ENCODE results near the gene PCDHGA9. TPM values are rescaled to one million over a fixed set of nuclear protein-coding genes. Genes with fewer than 3 reads are reported as not detected.

Gene PCDHGA9
- total and polyA plus RNA-seq, 10 of the 15 experiments (the other 5 are each of a cell fraction or from before 2014, with no cell fraction given), result 0.08 to 0.63 (median 0.29) TPM; not detected in 2

- TF ChIP-seq CUX1 (IDR thresholded peaks at IDR 0.05; ENCODE audit: insufficient replicate concordance, low read depth, low read length), result no peak
- TF ChIP-seq EP300 (IDR thresholded peaks at IDR 0.05; ENCODE audit: borderline replicate concordance in 1 of 2, control insufficient read depth in 1 of 2, low read depth in 2 of 2, low read length in 2 of 2), result no peak
These were observed 19.9 kb upstream of the PCDHGA9 start, which contains the start of gene PCDHGA7 (continued) for GRCh38 chr5:141382469-141383294.

GRCh38 chr5:141383345-141383744 lies 19.2 kb upstream of the PCDHGA9 start:
- H3K4me3 ChIP-seq, result no peak overlapping the region
- in situ Hi-C loops (cut with MboI), result no loop called here
- no TSS peak for BruUV-seq (replicated peaks)

More at GRCh38 chr5:141383345-141383744, 19.2 kb upstream of the PCDHGA9 start:
- FAIRE-seq (no peak), ATAC-seq (no peak), DNase-seq (ENCODE audit: low read depth, low spot score) (no peak)
- RAD21 ChIA-PET (ENCODE audit: unreplicated experiment), result no interaction called here
- H4K20me1 ChIP-seq (ENCODE audit: control insufficient read depth, insufficient read depth), result no peaks in the 10 kb centered on the region
- no peak overlapping the region for H3K27ac ChIP-seq (ENCODE audit: control insufficient read depth, insufficient read depth)
- TF ChIP-seq ELK1 (IDR thresholded peaks at IDR 0.05; ENCODE audit: low read depth, low read length) (no peak), JUND (IDR thresholded peaks at IDR 0.05; ENCODE audit: low read depth, low read length) (no peak)
- no peak overlapping the region for H2AFZ ChIP-seq (ENCODE audit: control insufficient read depth, low read depth, low read length)
- 27% methylated on average over 21 of the region's 21 CpGs for WGBS (ENCODE audit: insufficient coverage, insufficient replicate concordance, low lambda C conversion rate, missing lambda C conversion rate)
- H3K9ac ChIP-seq (ENCODE audit: control insufficient read depth, insufficient read depth, low read length), result no peak overlapping the region
- H3K79me2 ChIP-seq (ENCODE audit: control insufficient read depth, insufficient read depth, low read length), result no peaks in the 10 kb centered on the region
- CTCF ChIA-PET, result interaction anchor here (0.8 to 1.5 kb wide), 2 partner anchors 8 to 175 kb away, joined by 3 read pairs; no protein-coding TSS in a partner anchor
- no peaks in the 10 kb centered on the region for H3K27me3 ChIP-seq (replicated peaks in 1 of 2; ENCODE audit: control insufficient read depth in 2 of 2, insufficient read depth in 2 of 2, low read length in 1 of 2)
- intact Hi-C loops (cut with micrococcal nuclease; ENCODE audit: unreplicated experiment), result no loop called here
- H3K4me2 ChIP-seq (ENCODE audit: control insufficient read depth, insufficient read depth), result no peak overlapping the region
- H3K36me3 ChIP-seq (ENCODE audit: control insufficient read depth in 2 of 2, insufficient read depth in 2 of 2, low read length in 1 of 2), result no peaks in the 10 kb centered on the region
- POLR2A ChIA-PET, result no interaction called here
- SMC1A ChIA-PET (ENCODE audit: uncharacterized antibody, unreplicated experiment), result no interaction called here
- H3K4me1 ChIP-seq (ENCODE audit: control insufficient read depth, insufficient read depth, low read length), result no peaks in the 10 kb centered on the region
- peaks cover 2% of the 10 kb centered on the region; the same call in 1 of the 3 replicates for H3K9me3 ChIP-seq (replicated peaks; ENCODE audit: control insufficient read depth, insufficient read depth, low read length)

Data from GM12878 (cell line).